ENCODE measurements around the gene MCL1.
"Not testable (repeated sequence)": the region's sequence is repeated elsewhere in the genome, so short reads cannot be mapped to it uniquely, and the experiment has no call there.

The MCL1 gene

DNA sequence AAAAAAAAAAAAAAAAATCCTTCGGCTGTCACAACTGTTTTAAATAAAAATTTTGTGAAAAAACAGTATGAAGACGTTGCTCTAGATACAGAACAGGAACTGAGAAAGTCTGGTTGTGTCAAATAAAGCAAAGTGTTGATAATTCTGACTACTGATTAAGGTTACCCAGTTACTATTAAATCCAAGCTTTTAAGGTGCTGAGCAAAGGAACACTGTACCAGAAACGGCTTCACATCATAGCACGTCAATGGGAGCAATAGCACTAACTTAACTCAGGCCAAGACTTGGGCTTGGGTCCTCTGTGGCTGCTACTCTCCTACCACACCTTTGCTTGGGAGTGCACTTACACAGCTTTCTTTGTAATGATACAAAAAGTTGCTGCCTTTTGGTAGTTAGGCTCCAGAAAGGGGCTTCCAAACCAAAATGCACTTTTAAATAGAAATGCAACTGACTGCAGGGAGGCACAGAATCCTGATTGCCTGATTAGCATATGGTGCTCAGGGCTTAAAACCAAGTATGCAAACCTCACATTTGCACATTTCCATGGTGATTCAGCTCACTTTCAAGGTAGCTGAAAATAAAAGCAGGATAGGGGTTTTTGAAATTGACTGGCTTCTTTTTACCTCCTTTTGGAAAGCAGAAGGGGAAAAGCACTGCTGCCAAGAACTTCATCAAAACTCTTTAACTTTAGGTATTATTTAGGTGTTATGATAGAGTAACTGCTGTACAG lies 6.3 kb downstream of the MCL1 start:
- in situ Hi-C loops (cut with MboI; ENCODE audit: low sequenced_read_pairs): no loop called here

DNA sequence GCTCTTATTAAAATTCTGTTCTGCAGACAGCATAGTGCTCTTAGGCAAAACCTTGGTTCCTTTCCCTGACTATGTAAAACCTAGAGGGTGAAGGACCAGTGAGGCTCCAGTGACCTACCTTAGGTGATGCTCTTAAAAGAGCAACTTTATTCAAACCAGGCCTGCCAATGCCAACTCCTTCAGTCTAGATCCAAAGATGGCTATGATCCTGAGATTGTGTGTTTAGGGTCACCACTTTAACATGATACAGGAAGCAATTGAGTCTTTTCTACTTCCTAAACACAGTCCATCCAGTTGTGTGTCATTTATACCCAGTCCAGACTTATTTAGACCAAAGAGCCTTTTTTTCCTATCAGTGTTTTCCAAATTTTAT lies 10.8 kb downstream of the MCL1 start:
- in situ Hi-C loops (cut with MboI; ENCODE audit: low sequenced_read_pairs): no loop called here

DNA sequence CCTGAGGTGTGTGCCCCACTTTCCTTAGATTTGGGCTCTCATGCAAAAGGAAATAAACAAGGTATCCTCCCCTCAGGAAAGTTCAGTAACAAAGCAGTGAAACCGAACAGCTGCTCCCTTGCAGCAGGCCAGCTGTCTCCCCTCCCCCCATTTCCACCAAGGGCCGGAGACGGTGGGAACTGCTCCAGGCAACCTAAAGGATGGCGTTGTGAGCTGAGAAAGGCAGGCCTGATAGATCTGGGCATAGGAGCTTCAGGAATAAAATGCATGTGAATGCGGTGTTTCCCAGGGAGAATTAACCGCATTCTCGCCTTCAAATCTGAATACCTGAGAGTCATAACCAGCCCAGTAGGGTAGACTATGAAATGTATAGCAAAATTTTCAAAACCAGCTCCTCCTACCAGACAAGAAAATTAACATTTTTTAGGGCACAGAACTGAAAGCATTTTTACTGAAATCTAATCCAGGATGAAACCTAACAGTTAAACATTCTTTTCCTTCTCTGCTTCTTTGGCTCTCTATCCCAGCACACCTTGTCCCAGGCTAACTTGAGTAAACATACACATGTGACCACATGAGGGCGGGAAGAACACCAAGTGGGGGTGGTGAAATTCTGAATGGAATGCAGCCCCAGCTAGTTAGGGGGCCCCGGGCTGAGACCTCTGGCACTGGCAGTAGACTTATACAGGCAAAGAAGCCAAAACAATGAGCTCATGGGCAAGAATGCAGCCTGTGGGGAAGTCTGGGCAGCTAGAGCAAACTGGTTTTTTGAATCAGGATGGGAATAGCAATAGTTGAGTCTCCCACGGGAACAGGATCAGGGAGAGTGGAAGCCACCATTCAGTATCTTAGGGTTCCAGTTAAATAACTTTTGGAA lies 11.5 kb downstream of the MCL1 start:
- in situ Hi-C loops (cut with MboI; ENCODE audit: low sequenced_read_pairs): no loop called here

DNA sequence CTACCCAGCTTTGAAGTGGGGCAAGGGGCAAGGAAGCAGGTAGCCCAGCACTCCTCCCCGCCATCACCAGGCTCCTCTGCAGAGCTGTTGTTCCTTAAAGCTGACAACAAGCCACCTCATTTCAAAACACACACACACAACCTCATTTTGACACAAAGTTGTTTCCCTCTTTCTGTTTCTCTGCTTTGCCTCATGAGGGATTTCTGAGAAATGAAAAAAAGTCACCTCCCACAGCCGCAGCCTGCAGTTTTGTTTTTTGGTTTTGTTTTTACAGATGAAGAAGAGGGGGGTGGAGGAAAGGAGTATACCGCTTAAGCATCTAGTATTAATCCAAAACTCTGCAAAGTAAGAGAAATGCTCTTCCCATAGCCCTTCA lies 12.1 kb downstream of the MCL1 start:
- in situ Hi-C loops (cut with MboI; ENCODE audit: low sequenced_read_pairs): no loop called here

DNA sequence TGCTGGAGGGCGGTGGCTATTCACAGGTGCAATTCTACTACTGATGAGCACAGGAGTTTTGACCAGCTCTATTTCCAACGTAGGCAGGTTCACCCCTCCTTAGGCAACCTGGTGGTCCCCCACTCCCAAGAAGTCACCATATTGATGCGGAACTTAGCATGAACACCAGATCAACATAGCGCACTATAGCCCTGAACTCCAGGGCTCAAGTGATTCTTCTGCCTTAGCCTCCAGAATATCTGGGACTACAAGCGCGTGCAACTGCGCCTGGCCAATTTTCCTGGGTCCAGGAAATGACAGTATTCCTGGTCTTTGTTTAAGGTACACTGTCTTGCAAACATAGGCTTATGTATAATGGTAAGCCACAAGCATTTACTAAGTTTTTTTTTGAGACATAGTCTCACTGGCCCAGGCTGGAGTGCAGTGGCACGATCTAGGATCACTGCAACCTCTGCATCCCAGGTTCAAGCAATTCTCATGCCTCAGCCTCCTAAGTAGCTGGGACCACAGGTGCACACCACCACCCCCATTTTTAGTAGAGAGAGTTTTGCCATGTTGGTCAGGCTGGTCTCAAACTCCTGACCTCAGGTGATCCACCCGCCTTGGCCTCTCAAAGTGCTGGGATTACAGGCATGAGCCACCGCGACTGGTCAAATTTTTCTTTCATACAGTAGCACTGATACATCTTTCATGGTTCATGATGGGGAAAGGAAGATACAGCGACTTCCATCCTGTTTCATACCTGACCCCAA lies 12.6 kb downstream of the MCL1 start:
- in situ Hi-C loops (cut with MboI; ENCODE audit: low sequenced_read_pairs): no loop called here

DNA sequence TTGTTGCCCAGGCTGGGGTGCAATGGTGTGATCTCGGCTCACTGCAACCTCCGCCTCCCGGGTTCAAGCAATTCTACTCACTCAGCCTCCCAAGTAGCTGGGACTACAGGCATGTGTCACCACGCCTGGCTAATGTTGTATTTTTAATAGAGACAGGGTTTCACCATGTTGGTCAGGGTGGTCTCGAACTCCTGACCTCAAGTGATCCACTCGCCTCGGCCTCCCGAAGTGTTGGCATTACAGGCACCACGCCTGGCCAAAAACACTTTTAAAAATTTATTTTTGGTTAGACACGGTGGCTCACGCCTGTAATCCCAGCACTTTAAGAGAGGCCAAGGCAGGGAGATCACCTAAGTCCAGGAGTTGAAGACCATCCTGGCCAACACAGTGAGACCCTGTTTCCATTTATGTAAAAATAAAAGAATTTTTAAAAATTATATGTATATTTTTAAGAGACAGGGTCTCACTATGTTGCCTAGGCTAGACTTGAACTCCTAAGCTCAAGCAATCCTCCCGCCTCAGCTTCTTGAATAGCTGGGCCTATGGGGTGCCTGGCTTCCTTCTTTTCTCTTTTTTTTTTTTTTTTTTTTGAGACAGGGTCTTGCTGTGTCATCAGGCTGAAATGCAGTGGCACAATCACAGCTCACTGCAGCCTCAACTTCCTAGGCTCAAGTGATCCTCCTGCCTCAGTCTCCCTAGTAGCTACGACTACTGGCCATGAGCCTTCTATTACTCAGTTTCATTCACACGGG lies 14.0 kb downstream of the MCL1 start:
- in situ Hi-C loops (cut with MboI; ENCODE audit: low sequenced_read_pairs): not testable (repeated sequence)

DNA sequence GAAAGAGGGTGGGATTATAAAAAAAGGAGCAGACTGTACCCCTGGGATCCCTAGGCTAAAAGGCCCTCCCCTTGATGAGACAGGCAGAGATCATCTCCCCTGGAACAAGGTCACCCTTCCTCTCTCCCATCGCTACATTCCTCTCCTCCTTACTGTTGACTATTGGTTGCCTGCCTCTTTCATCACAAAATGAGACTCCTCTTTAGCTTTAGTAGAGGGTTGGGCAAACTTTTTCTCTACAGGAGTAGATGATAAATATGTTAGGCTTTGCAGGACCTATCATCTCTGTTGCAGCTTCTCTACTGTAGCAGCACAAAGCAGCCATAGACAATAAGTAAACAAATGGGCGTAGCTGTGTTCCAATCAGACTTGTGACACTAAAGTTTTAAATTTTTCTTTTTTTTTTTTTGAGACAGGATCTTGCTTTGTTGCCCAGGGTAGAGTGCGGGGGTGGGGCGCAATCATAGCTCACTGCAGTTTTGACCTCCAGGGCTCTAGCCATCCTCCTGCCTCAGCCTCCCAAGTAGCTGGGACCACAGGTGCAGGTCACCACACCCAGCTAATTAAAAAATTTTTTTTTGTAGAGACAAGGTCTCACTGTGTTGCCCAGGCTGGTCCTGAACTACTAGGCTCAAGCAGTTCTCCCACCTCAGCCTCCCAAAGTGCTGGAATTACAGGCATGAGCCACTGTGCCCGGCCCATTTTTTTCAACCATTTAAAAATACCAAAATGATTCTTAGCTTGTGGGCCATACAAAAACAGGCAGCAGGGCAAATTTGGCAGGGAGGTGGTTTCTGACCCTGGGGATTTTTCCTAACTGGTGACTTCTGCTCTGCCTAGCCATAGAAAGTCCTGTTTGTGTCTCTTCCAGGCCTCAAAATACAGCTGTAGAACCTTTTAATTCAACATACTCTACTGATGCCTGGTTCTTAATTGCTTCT lies 15.1 kb downstream of the MCL1 start:
- in situ Hi-C loops (cut with MboI; ENCODE audit: low sequenced_read_pairs): no loop called here

DNA sequence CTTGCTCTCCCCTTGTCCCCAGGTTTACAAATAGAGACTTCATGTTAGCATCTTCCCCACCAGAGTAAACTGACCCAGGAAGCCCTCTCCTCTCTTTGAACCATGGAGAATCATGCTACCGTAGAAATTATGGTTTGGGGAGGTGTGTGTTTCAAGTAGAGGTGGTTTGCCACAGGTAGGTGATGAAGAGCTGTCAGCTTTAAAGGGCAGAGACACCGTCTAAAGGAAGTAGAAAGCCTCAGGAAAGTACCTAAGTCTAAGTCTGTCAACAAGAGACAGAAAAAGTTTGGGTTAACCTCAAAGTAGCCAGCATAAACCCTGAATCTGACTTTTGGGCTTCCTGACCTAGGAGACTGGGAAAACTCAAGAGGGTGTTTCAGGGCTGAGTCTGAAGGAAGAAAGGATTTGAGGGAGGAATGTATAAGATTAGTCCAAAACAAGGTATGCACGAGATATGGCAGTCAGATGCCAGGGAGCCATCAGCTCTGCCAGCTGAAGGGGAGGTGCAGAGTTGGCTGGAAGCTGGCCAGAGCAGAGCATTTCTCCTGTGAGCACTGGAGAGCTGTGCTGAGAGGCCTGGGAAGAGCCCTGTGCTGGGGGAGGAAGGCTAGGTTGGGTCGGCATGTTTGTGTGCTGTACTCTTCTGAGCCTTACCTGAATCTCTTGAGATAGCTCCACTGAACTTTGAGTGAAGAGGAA lies 15.9 kb downstream of the MCL1 start:
- in situ Hi-C loops (cut with MboI; ENCODE audit: low sequenced_read_pairs): no loop called here

DNA sequence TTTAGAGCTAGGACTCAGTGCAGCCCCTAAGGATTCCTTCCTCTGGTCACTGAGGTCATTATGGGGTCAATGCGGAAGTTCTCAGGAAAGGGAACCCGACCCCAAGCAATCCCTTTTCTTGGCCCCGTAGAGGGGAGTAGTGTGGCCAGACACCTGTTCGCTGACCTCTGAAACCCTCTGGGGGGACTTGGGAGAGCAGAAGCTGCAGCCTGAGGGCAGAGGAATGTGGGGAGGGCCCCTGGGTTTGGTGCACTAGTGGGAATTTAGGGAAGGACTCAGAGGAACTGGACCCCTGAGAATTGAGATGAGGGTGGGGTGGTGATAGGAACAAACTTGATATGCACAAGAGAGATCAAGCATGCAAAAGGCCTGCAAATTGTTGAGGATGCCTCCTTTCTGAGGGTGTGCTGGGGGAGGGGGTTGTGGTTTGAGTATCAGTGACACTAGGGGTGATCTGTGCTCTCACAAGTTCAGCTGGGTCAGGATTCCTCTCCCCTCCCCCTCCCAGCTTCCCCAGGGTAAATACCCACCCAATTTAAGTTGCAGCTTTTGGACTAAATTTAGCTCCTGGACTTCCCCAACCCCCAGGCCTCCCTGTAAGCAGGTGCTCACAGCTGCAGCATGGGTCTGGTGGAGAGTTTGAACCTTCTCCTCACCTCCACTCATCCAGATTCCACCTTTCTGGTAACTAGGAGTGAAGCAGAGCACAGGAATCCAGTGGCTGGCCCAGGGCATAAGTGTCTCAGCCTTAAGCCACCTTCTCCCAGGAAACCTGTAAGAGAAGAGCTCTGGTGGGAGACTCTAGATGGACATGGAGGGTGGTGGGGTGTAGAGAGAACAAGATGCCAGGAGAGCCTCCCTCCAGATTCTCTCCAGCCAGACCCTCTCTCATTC lies 16.7 kb downstream of the MCL1 start:
- in situ Hi-C loops (cut with MboI; ENCODE audit: low sequenced_read_pairs): no loop called here

DNA sequence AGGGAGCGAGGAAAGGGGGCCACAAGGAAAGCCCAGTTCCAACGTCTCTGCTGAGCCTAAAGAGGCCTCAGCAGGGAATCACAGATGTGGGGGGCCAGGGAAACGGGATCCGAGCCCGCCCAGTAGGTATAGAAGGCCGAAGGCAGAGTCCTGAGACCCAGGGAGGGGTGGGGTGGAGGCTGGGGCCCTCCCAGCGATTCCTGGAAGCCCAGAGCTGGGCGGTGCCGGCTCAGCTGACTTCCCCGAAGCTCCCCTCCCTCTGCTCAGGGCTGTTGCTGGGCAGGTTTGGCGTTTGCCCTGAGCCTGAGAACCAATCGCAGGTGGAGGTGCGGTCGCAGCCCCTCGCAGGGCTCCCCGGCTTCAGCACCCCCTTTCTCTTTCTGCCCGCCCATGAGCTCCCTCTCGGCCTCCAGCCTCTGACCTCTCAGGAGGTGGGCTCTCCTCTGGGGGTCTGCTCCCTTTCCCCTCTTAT lies 17.4 kb downstream of the MCL1 start:
- in situ Hi-C loops (cut with MboI; ENCODE audit: low sequenced_read_pairs): no loop called here

DNA sequence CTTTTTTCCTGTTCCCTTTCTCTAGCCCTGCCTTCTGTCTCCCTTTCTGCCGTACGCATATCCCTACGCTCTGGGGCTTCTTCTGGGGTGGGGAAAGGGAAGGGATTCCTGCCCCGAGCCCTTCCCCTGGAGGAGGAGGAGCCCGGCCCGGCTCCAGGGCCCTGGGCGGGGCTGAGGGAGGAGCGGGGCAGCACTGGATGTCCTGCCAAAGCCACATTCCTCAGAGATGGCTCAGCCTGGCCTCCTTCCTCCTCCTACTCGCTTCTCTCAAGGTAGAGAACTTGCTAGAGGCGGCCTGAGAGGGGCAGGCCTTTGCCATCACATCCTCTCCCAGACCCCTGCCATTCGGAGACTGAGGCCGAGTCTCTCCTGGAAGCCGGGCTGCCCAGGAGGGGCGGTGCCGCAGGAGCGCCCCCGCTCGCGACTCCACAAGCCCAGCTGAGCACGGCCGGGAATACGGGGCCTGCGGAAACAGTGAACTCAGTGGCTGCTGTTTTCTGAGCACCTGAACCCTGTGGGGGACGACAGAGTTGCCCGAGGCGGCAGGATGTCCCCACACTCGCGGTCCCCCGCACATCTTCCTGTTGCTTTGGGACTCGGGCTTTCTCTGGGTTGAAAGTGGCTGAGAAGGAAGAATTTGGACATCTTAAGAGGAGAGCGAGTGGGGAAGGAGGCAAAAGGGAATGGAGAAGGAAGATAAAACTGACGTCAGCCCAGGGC lies 18.0 kb downstream of the MCL1 start:
- in situ Hi-C loops (cut with MboI; ENCODE audit: low sequenced_read_pairs): no loop called here

DNA sequence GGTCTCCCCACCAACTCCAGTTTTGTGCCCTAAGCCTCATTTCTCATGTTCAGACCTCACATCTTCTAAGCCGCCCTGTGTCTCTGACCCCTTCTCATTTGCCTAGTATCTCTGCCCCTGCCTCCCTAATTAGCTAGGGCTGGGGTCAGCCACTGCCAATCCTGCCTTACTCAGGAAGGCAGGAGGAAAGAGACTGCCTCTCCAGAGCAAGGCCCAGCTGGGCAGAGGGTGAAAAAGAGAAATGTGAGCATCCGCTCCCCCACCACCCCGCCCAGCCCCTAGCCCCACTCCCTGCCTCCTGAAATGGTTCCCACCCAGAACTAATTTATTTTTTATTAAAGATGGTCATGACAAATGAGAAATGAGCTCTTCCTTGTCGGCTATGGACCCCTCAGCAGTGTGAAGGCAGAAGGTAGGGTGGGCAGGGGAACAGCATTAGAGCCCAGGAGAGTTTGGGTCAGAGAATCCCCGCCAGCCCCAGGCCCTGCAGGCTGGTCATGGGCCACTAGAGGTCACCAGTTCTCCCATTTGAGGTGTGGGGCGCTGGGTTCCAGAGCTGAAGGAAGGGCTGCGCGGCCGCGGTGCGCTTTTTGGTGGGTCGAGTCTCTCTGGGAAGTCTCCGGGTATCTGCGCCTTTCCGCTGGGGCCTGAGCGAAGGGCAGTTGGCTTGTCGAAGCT lies 18.7 kb downstream of the MCL1 start:
- in situ Hi-C loops (cut with MboI; ENCODE audit: low sequenced_read_pairs): no loop called here

DNA sequence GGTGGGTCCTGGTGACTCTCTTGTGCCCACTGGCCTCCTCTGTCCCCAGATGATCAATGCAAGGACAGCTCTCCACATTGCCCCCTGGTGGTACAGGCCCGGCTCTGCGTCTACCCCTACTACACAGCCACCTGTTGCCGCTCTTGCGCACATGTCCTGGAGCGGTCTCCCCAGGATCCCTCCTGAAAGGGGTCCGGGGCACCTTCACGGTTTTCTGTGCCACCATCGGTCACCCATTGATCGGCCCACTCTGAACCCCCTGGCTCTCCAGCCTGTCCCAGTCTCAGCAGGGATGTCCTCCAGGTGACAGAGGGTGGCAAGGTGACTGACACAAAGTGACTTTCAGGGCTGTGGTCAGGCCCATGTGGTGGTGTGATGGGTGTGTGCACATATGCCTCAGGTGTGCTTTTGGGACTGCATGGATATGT lies 19.4 kb downstream of the MCL1 start:
- in situ Hi-C loops (cut with MboI; ENCODE audit: low sequenced_read_pairs): no loop called here

DNA sequence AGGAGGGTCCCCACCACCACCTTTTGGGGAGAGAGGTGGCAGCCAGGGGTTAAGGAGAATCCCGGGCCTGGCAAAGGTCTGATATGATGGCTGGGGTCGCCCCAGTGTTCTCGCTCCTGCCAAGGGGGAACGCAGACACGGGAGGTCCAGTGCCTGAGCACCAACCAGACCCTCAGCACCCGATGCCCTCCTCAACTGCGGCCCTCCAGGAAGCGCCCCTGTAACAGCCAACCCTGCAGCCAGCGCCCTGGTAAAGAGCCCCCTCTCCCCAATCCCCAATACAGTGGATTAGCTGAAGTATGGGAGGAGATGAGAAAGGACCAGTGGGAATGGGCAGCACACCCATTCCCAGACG lies 19.8 kb downstream of the MCL1 start:
- in situ Hi-C loops (cut with MboI; ENCODE audit: low sequenced_read_pairs): no loop called here

DNA sequence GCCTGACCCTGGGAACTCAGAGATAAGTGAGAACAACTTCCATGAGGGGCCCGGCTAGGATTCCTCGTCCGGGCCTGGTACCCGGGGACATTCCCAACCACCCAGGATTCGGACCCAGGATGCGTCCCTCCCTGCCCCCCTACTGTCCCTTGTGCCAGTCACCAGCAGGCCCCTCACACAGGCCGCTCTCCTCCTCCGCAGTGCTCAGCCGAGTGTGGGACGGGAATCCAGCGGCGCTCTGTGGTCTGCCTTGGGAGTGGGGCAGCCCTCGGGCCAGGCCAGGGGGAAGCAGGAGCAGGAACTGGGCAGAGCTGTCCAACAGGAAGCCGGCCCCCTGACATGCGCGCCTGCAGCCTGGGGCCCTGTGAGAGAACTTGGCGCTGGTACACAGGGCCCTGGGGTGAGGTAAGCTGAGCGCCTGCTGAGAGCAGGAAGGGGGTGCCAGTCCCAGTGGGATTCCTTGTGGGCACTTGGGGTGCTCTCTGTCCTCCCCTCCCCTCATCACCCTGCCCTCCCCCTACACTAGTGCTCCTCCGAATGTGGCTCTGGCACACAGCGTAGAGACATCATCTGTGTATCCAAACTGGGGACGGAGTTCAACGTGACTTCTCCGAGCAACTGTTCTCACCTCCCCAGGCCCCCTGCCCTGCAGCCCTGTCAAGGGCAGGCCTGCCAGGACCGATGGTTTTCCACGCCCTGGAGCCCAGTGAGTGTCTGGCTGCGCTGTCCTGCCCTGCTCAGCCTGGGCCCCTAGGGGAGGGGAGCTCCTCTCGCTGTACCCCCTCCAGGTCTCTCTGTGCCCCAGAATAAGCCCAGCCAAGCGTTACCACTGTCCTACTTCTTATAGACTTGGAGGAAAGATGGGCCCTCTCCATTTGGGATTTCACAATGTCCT lies 20.4 kb downstream of the MCL1 start:
- in situ Hi-C loops (cut with MboI; ENCODE audit: low sequenced_read_pairs): no loop called here

DNA sequence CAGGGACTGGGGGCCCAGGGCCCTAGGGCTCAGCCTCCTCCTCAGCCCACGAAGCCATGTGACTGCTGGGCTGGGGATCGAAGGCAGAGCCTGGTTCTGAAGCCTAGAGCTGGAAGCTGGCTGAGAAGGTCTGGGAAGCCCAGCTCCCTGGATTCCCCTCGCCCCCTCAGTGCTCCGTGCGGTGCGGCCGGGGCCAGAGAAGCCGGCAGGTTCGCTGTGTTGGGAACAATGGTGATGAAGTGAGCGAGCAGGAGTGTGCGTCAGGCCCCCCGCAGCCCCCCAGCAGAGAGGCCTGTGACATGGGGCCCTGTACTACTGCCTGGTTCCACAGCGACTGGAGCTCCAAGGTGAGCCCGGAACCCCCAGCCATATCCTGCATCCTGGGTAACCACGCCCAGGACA lies 21.1 kb downstream of the MCL1 start:
- in situ Hi-C loops (cut with MboI; ENCODE audit: low sequenced_read_pairs): no loop called here
